HL-60/S4 (cell line): ENCODE data around the gene IL1RN.

Source experiments
- in situ Hi-C: fragments of 300-500 bp; cut with MboI; formaldehyde crosslinking; loops from 2 replicates; pipeline ENCODE4 v1.14.3; 2022; ENCODE audit warnings: low sequenced_read_pairs

IL1RN gene

DNA sequence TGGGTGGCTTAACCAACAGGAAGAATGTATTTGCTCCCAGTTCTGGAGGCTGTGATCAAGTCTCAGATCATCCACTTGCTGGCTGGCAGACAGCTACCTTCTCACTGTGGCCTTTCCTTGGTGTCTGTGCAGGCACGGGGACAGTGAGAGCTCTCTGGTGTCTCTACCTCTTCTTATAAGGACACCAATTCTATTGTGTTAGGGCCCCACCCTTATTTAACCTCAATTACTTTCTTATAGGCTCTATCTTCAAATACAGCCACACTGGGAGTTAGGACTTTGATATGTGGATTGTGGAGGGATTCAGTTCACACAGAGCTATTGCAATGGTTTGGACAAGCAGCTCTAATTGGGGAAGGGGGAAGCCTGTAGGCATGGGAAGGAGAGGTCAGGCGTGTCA, 25.3 kb upstream of the IL1RN start:
- in situ Hi-C loops, result no loop called here

GRCh38 chr2:113103277-113103676, 24.1 kb upstream of the IL1RN start:
- in situ Hi-C loops, result no loop called here

DNA sequence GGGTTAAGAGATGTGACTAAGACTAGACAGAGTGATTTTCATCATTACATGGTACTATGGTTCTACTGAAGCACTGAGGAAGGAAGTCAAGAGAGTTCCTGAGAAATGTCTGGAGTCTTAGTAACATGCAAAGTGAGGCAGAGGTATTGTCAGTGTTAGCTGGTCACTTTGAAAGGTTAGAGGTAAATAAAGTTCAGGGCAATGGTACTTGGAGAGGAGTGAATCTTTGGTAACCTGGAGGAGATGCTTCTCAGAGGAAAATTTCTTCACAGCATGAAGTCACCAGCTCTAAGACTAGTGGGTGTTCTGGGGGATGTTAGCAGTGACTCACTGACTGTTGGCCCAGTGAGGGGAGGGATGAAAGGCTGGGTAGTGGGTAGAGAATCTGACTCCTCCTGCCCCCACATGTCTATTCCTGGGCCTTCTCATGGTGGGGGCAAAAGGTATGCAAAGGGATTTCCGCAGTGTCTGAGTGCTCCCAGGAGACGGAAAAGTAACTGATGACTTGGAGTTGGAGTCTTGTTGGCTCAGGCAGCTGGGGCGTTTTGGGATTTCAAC, 23.3 kb upstream of the IL1RN start:
- in situ Hi-C loops, result no loop called here

DNA sequence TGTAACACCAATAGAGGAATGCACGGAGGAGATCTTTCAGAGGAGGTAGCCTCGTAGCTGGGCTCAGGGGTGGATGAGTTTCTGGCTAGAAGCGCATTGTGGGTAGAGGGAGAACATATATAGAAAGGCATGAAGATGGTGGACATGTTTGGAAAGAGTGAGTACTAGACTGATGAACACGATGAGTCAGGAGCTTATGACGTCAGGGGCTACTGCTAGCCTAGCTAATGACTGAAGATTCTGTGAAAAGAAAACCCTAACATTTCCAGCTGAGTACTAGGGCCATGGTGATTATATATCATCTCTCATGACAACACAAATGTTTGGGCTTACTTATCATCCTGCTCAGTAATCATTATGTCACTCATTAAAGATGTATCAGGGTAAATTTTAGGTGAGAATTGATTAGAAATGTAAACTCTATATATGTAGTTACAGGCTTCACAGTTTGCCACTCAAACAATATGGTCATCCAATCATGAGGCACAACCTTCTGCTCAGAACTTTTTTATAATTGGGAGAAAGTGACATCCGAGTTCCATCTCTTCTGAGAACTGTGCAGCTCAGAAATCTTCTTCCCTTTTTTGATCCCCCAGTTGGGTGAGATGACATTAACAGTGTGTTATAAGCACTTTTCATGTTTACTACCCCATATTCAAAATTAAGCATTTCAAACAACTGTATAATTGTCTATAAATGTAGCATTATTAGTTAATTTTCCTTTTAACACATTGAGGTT, 22.2 kb upstream of the IL1RN start:
- in situ Hi-C loops, result no loop called here

GRCh38 chr2:113111121-113111520, 16.3 kb upstream of the IL1RN start:
- in situ Hi-C loops, result no loop called here

- in situ Hi-C loops, result no loop called here
Observed at GRCh38 chr2:113111823-113112287, 15.5 kb upstream of the IL1RN start.

GRCh38 chr2:113112441-113112840, 15.0 kb upstream of the IL1RN start:
- in situ Hi-C loops, result no loop called here

- in situ Hi-C loops, result no loop called here
Observed at GRCh38 chr2:113112871-113113270, 14.5 kb upstream of the IL1RN start.

- in situ Hi-C loops, result no loop called here
Observed at GRCh38 chr2:113113807-113114206, 13.6 kb upstream of the IL1RN start.

DNA sequence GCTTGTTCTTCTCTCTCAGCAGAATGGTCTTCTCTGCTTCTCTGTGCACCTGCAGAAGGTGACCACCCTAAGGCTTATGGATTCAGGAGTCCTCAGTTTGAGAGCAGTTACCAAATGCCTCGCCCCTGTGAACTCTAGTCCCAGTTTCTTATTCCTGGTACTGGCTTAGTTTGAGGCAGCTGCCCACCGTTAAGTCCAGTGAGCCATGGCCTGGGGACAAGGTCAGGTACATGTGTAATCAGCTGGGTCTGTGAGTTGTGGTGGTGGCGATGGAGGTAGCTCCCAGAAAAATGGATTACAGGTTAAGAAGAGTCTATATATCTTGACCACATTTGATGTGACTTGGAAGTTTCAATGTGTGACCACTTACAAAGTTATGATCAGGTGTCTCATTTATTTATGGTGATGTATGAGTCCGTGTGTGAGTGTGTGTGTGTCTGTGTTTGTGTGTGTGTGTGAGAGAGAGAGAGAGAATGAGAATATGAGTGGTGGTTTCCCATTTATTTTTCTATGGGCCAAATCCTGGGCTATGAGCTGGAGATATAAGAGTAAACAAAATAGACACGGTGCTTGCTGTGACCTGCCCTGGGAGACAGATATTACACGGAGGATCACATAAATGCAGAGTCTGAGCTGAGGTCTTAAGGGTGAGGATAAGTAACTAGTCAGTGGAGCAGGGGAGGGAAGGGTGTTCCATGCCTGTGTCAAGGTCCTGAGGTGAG, 13.0 kb upstream of the IL1RN start:
- in situ Hi-C loops, result no loop called here

GRCh38 chr2:113114996-113115395, 12.4 kb upstream of the IL1RN start:
- in situ Hi-C loops, result no loop called here

- in situ Hi-C loops, result no loop called here
Observed at GRCh38 chr2:113116100-113116958, 11.1 kb upstream of the IL1RN start.

DNA sequence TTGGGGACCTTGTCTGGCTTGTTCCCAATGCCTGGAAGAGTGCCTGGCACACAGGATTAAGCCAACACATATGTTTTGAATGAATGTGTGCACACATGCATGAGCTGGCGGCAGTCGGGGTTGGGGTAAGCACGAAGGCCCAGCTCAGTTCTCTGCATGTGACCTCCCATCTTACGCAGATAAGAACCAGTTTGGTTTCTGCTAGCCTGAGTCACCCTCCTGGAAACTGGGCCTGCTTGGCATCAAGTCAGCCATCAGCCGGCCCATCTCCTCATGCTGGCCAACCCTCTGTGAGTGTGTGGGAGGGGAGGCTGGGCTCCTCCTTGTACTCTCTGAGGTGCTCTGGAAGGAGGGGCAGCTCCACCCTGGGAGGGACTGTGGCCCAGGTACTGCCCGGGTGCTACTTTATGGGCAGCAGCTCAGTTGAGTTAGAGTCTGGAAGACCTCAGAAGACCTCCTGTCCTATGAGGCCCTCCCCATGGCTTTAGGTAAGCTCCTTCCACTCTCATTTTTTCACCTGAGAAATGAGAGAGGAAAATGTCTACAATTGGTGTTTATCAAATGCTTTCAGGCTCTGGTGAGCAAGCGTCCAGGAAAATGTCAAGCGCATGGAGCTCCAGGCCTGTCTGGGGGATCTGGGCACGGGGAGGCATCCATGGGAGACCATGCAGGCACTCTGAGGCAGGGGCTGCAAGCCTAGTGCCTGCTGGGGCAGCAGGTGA, 9.7 kb upstream of the IL1RN start:
- in situ Hi-C loops, result no loop called here

DNA sequence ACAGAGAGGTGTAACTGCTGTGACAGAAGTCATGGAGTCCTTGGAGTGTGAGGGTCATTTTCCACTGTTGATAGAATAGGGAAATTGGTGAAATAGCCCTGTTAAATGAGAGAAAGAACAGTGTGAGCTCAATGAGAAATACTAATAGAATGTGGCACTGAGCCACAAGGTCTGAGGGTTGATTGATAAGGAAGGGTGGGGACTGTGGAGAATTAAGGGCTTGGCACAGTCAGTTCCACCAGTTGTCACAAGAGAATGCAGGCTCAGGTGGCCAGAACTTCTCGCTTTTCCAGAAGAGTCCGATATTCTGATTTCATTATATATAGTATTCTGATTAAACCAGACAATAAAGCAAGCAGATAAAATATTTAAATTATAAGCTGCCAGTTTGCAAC, 9.1 kb upstream of the IL1RN start:
- in situ Hi-C loops, result no loop called here

DNA sequence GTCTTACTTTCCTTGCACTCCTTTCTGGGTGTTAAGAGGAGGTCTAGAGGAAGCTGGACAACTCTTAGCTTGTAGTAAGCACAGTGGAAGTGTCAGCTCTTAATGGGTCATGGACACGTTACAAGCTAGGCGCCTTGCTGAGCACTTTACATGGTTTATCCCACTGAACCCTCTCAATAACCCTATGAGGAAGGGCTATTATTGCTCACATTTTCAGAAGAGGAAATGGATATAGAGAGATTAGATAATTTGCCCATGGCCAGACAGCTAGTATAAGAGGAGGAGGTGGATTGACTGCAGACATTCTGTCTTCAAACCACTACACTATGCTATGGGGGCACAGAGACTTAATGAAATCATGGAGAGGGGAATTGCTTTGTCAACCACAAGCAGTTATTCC, 8.3 kb upstream of the IL1RN start:
- in situ Hi-C loops, result no loop called here

- in situ Hi-C loops, result no loop called here
Observed at GRCh38 chr2:113120861-113121260, 6.5 kb upstream of the IL1RN start.

DNA sequence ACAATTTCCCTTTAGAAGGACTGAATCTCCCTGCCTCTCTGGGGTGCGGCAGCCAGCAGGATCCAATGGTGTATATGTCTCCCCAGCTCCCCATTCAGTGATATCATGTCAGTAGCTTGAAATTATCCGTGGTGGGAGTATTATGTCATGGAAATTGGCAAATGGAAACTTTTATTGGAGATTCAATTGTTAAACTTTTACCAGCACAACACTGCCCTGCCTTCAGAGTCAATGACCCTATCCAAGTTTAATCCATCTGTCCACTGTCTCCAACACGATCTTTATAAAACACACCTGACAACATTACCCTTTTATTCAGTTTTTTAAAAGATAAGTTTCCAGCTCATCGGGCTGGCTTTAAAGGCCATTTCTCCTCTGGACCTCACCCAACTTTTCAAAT, 5.0 kb upstream of the IL1RN start:
- in situ Hi-C loops, result no loop called here

- in situ Hi-C loops, result no loop called here
Observed at GRCh38 chr2:113123726-113124125, 3.7 kb upstream of the IL1RN start.

- in situ Hi-C loops, result no loop called here
Observed at GRCh38 chr2:113124181-113124961, 3.0 kb upstream of the IL1RN start.
